Upper lobe of left lung (tissue), 6 donors: ENCODE results near the gene DGLUCY. TPM values are rescaled to one million over a fixed set of nuclear protein-coding genes. Genes with fewer than 3 reads are reported as not detected.

Experiments used
- ATAC-seq, 2 donors: fragments of 200-7000 bp; cut with Tn5 transposase; one replicate each; pipeline ENCODE4 v1.9.1; 2022; ENCODE audit warnings: mild to moderate bottlenecking in 2 of 2, moderate library complexity in 2 of 2; ENCODE audit not compliant: low FRiP score in 2 of 2
- DNase-seq, 2 donors: peaks; one replicate each; pipeline ENCODE4 v3.0.0-alpha.2; 2019 to 2020
- H3K27ac ChIP-seq, 4 donors: fragments of 200-600 bp; sonication (generic); one replicate each; pipeline ENCODE4 v1.5.1; 2016 to 2019
- H3K27me3 ChIP-seq, 4 donors: fragments of 200-600 bp; sonication (generic); one replicate each; pipeline ENCODE4 v1.5.1; 2017 to 2019
- H3K36me3 ChIP-seq, 4 donors: fragments of 200-600 bp; sonication (generic); one replicate each; pipeline ENCODE4 v1.5.1; 2016 to 2019
- H3K4me1 ChIP-seq, 4 donors: fragments of 200-600 bp; sonication (generic); one replicate each; pipeline ENCODE4 v1.5.1; 2018 to 2019
- H3K4me3 ChIP-seq, 4 donors: fragments of 200-600 bp; sonication (generic); one replicate each; pipeline ENCODE4 v1.5.1; 2017 to 2019; ENCODE audit warnings: mild to moderate bottlenecking in 2 of 4, moderate library complexity in 1 of 4
- H3K9me3 ChIP-seq, 4 donors: fragments of 200-600 bp; sonication (generic); one replicate each; pipeline ENCODE4 v1.5.1; 2018 to 2019
- EP300 ChIP-seq, 4 donors: sonication (generic); formaldehyde crosslinking; IDR thresholded peaks; one replicate each; pipeline ENCODE4 v1.5.1; 2017; ENCODE audit warnings: antibody characterized with exemption in 4 of 4, control low read depth in 2 of 4
- POLR2A ChIP-seq, 4 donors: fragments of 450-650 bp; IDR thresholded peaks; one replicate each; pipeline ENCODE4 v1.5.1; 2016 to 2017; ENCODE audit warnings: antibody characterized with exemption in 4 of 4, mild to moderate bottlenecking in 2 of 4
- POLR2AphosphoS5 ChIP-seq, 2 donors: sonication (generic); formaldehyde crosslinking; IDR thresholded peaks; one replicate each; pipeline ENCODE4 v1.5.1; 2017; ENCODE audit warnings: antibody characterized with exemption in 2 of 2
- WGBS, 2 donors: methylation state at CpG; one replicate each; pipeline ENCODE4 v1.1.5; 2017 to 2018; 5-methylcytosine and 5-hydroxymethylcytosine counted together
- total RNA-seq, 6 donors: library from RNA; depleted of rRNA in 4 of 6; stranded (reverse); fragments of >200 nt in 4 of 6; gene quantifications; one replicate each; pipeline versions ENCODE4 v1.1.0 to v1.2.1, GENCODE V29; 2016 to 2021
- TF ChIP-seq, protein P1 (sequence below), 6 experiments: fragments of 450-650 bp in 4 of 6; fragments of 200-600 bp in 2 of 6; sonication (generic) in 2 of 6; IDR thresholded peaks; one replicate each; pipeline ENCODE4 v1.5.1; 2016 to 2019; ENCODE audit warnings: antibody characterized with exemption in 6 of 6
- donor health status: DM: no; HTN: no; CAD: no; lungs with moderate emphysema.
- donor health status: DM: no; HTN: yes; CAD: no; lungs with severe emphysema.

Gene DGLUCY, protein sequence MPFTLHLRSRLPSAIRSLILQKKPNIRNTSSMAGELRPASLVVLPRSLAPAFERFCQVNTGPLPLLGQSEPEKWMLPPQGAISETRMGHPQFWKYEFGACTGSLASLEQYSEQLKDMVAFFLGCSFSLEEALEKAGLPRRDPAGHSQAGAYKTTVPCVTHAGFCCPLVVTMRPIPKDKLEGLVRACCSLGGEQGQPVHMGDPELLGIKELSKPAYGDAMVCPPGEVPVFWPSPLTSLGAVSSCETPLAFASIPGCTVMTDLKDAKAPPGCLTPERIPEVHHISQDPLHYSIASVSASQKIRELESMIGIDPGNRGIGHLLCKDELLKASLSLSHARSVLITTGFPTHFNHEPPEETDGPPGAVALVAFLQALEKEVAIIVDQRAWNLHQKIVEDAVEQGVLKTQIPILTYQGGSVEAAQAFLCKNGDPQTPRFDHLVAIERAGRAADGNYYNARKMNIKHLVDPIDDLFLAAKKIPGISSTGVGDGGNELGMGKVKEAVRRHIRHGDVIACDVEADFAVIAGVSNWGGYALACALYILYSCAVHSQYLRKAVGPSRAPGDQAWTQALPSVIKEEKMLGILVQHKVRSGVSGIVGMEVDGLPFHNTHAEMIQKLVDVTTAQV
- total RNA-seq, result 100 to 1,000 TPM in 2 of 6 donors, 10 to 100 TPM in 4; 54.7 to 141 (median 80.3) TPM

DNA sequence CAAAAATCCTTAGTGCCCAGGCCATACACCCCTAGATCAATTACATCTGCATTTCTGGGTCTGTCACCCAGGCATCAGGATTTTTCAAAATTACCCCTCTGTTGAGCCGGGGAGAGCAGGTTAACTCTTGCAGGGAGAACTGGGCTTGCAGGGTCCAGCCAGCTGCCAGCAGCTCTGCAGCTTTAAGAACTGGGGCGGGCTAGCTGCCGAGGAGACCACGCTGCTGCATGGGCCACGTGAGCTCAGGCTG, at the start of gene DGLUCY:
Gene DGLUCY, plus strand, starts transcription at position 245 of the 250 bp plus-strand sequence. CDS start 46,222 bp downstream, outside the sequence.
- Histone ChIP-seq H3K4me3 (peak within 1 kb of the TSS; percentile 42 to 63 (median 58)), H3K9me3 (no peaks in the 10 kb centered on the region), H3K27ac (peak within 1 kb of the TSS; percentile 91 to 96 (median 95)), H3K27me3 (no peaks in the 10 kb centered on the region), H3K36me3 (no peaks in the 10 kb centered on the region), H3K4me1 (peaks cover 29 to 50% (median 42%) of the 10 kb centered on the region in 4 donors)
- ATAC-seq (peak; percentile 93 to 94), DNase-seq (peak; percentile 87 to 90)
- WGBS, 2 donors, result 0% methylated on average over 1 to 5 of the region's 5 CpGs
- no peak for TF ChIP-seq POLR2A (IDR thresholded peaks at IDR 0.05)
- peak in 1 of 2 donors; percentile 60 for TF ChIP-seq POLR2AphosphoS5 (IDR thresholded peaks at IDR 0.05)

DNA sequence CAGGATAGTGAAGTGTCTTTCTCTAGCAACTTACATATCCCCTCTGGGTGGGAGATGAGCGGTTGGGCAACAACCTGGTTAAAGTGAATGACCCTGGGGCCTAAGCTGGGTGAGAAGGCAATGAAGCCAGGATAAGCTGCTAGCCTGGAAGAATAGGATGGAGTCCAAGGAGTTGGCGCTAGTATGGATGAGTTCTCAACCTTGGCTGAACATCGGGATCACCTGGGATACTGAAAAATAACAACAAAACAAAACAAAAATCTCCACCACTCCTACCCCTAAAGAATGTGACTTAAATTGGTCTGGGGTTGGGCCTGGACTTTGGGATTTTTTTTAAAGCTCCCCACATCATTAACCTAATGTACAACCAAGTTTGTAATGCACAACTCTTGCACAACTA, 48.6 kb upstream of the DGLUCY start:
- H3K36me3 ChIP-seq, result no peaks in the 10 kb centered on the region
- TF ChIP-seq POLR2A (IDR thresholded peaks at IDR 0.05) (no peak), POLR2AphosphoS5 (IDR thresholded peaks at IDR 0.05) (no peak), EP300 (IDR thresholded peaks at IDR 0.05) (no peak)
- TF ChIP-seq, protein P1, sequence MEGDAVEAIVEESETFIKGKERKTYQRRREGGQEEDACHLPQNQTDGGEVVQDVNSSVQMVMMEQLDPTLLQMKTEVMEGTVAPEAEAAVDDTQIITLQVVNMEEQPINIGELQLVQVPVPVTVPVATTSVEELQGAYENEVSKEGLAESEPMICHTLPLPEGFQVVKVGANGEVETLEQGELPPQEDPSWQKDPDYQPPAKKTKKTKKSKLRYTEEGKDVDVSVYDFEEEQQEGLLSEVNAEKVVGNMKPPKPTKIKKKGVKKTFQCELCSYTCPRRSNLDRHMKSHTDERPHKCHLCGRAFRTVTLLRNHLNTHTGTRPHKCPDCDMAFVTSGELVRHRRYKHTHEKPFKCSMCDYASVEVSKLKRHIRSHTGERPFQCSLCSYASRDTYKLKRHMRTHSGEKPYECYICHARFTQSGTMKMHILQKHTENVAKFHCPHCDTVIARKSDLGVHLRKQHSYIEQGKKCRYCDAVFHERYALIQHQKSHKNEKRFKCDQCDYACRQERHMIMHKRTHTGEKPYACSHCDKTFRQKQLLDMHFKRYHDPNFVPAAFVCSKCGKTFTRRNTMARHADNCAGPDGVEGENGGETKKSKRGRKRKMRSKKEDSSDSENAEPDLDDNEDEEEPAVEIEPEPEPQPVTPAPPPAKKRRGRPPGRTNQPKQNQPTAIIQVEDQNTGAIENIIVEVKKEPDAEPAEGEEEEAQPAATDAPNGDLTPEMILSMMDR (IDR thresholded peaks at IDR 0.05), result no peak
- DNase-seq (no peak), ATAC-seq (no peak)
- no peak overlapping the region for H3K27ac ChIP-seq
- no peak overlapping the region for H3K4me3 ChIP-seq
- 76 to 77% methylated on average over 3 of the region's 3 CpGs for WGBS, 2 donors
- H3K9me3 ChIP-seq, result no peaks in the 10 kb centered on the region
- no peaks in the 10 kb centered on the region for H3K27me3 ChIP-seq
- H3K4me1 ChIP-seq, result peaks cover 0 to 6% (median 5%) of the 10 kb centered on the region in 4 donors

DNA sequence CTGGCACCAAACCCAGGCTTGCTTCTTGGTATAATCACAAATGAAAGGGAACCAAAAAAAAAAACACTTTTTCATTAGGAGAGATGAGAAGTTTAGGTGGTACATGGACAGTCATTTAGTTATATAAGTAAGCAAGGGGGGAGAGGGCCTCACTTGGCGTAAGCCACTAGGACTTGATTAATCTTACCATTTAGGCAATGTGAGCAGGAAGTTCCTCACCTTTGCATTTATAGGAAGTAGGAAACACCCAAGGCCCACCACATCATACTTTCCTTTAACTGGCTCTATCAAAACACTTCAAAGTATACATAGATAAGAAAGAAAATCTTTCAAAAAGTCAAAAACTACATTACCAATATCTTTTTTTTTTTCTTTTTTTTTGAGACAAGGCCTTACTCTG, 46.7 kb upstream of the DGLUCY start:
- no peak for TF ChIP-seq EP300 (IDR thresholded peaks at IDR 0.05)
- TF ChIP-seq POLR2A (IDR thresholded peaks at IDR 0.05), result no peak
- TF ChIP-seq, protein P1 (IDR thresholded peaks at IDR 0.05), result no peak
- TF ChIP-seq POLR2AphosphoS5 (IDR thresholded peaks at IDR 0.05), result no peak
- no peaks in the 10 kb centered on the region for H3K27me3 ChIP-seq
- H3K27ac ChIP-seq, result no peak overlapping the region
- WGBS, 2 donors, result 48 to 80% methylated on average over 1 of the region's 1 CpG
- no peaks in the 10 kb centered on the region for H3K36me3 ChIP-seq
- DNase-seq (no peak), ATAC-seq (no peak)
- H3K4me1 ChIP-seq, result no peaks in the 10 kb centered on the region
- H3K4me3 ChIP-seq, result no peak overlapping the region
- peaks cover 0 to 3% (median 0%) of the 10 kb centered on the region in 4 donors for H3K9me3 ChIP-seq

DNA sequence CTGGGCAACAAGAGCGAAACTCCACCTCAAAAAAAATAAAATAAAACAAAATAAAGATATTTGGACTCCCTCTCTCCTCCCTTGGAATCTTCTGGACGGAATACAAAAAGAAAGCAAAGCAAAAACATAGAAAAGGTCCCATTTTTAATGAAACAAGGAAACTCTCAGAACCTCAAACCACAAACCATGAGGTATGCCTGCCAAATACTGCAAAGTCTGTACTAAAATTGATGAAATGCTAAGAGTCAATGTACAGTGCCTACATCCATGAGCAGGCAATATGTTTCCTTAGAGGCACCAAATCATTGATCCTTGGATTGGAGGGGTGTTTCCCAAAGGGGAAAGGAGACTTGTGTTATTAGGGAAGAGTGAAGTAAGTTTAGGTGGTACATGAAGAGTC, 45.2 kb upstream of the DGLUCY start:
- H3K9me3 ChIP-seq, result peaks cover 0 to 3% (median 0%) of the 10 kb centered on the region in 4 donors
- H3K27me3 ChIP-seq, result no peaks in the 10 kb centered on the region
- no peak for TF ChIP-seq POLR2A (IDR thresholded peaks at IDR 0.05)
- TF ChIP-seq POLR2AphosphoS5 (IDR thresholded peaks at IDR 0.05), result no peak
- no peak for TF ChIP-seq EP300 (IDR thresholded peaks at IDR 0.05)
- TF ChIP-seq, protein P1 (IDR thresholded peaks at IDR 0.05), result no peak
- ATAC-seq (no peak), DNase-seq (no peak)
- H3K36me3 ChIP-seq, result no peaks in the 10 kb centered on the region
- H3K4me3 ChIP-seq, result no peak overlapping the region
- H3K4me1 ChIP-seq, result no peaks in the 10 kb centered on the region
- WGBS, 2 donors, result 78 to 82% methylated on average over 2 of the region's 2 CpGs
- H3K27ac ChIP-seq, result no peak overlapping the region

DNA sequence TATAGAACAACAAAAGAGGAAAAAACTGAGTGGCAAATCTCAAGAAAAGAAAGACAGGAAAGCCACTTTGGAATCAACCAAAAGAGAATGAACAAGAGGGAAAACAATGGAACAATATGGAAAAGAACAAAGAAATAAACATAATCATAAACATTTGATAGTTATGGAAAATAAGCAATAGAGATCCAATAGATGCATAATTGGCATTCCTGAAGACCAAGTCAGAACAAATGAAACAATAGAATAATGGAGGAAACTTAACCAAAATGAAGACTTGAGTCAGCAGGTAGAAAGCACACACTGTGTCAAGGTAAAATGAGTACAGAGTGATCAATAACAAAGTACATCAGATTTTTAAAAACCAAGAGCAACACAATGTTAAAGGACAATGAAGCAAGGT, 43.3 kb upstream of the DGLUCY start:
- Histone ChIP-seq H3K4me3 (no peak overlapping the region), H3K27ac (no peak overlapping the region), H3K4me1 (no peaks in the 10 kb centered on the region), H3K36me3 (no peaks in the 10 kb centered on the region), H3K27me3 (no peaks in the 10 kb centered on the region), H3K9me3 (peaks cover 0 to 3% (median 0%) of the 10 kb centered on the region in 4 donors)
- no peak for DNase-seq
- no peak for ATAC-seq
- TF ChIP-seq, protein P1 (IDR thresholded peaks at IDR 0.05), result no peak
- no peak for TF ChIP-seq POLR2AphosphoS5 (IDR thresholded peaks at IDR 0.05)
- no peak for TF ChIP-seq POLR2A (IDR thresholded peaks at IDR 0.05)
- no peak for TF ChIP-seq EP300 (IDR thresholded peaks at IDR 0.05)
